CD4-positive, alpha-beta T cell (primary cell): ENCODE results near the gene E2F7. TPM values are rescaled to one million over a fixed set of nuclear protein-coding genes. Genes with fewer than 3 reads are reported as not detected.

Source experiments
- ATAC-seq: fragments of 200-7000 bp; cut with Tn5 transposase; one replicate; pipeline ENCODE4 v1.10.0; 2022; ENCODE audit warnings: mild to moderate bottlenecking; ENCODE audit not compliant: poor library complexity
- CTCF ChIA-PET: fragments of 350-600 bp; sonication (Branson Sonifier 250); formaldehyde crosslinking; loops from one replicate; lab custom pipeline; 2021; ENCODE audit warnings: antibody characterized with exemption, inconsistent platforms; lab: Charles Lee
- POLR2A ChIA-PET: fragments of 350-600 bp; sonication (Branson Sonifier 250); formaldehyde crosslinking; loops from one replicate; lab custom pipeline; 2021; ENCODE audit warnings: antibody characterized with exemption, inconsistent platforms; lab: Charles Lee
- DNase-seq, 14 experiments: peaks; one replicate each; pipeline ENCODE4 v3.0.0-alpha.2; 2013 to 2020; ENCODE audit warnings: mixed read lengths in 2 of 14
- H3K27ac ChIP-seq, 2 donors: one replicate each; pipeline versions ENCODE4 v1.5.1 to v1.7.0; 2013; ENCODE audit warnings: low read length in 2 of 2, low read depth in 1 of 2, mild to moderate bottlenecking in 1 of 2
- H3K27me3 ChIP-seq, 2 experiments: 1 replicate in 1 of 2; 2 replicates in 1 of 2; pipeline versions ENCODE4 v1.6.1 to v1.7.0; 2013; ENCODE audit warnings: low read length in 2 of 2, control low read depth in 1 of 2, mild to moderate bottlenecking in 1 of 2, moderate library complexity in 1 of 2; ENCODE audit not compliant: insufficient read depth in 2 of 2, control insufficient read depth in 1 of 2
- H3K36me3 ChIP-seq: one replicate; pipeline ENCODE4 v1.6.1; 2013; ENCODE audit warnings: low read length, control low read depth; ENCODE audit not compliant: insufficient read depth
- H3K4me1 ChIP-seq: one replicate; pipeline ENCODE4 v1.6.1; 2013; ENCODE audit warnings: low read length, control low read depth; ENCODE audit not compliant: insufficient read depth
- H3K4me3 ChIP-seq: one replicate; pipeline ENCODE4 v1.5.1; 2013; ENCODE audit warnings: mild to moderate bottlenecking, low read length, moderate library complexity
- H3K9me3 ChIP-seq, 2 experiments: 1 replicate in 1 of 2; 2 replicates in 1 of 2; pipeline versions ENCODE4 v1.6.1 to v1.7.0; 2013; ENCODE audit warnings: low read length in 2 of 2, mild to moderate bottlenecking in 2 of 2, control low read depth in 1 of 2, moderate library complexity in 1 of 2; ENCODE audit not compliant: control insufficient read depth in 1 of 2, insufficient read depth in 1 of 2
- H3K27ac Mint-ChIP-seq: one replicate; pipeline ENCODE4 v1.8.0; 2020; ENCODE audit warnings: mixed read lengths
- H3K27me3 Mint-ChIP-seq: one replicate; pipeline ENCODE4 v1.8.0; 2021; ENCODE audit warnings: mixed read lengths
- H3K36me3 Mint-ChIP-seq: one replicate; pipeline ENCODE4 v1.8.0; 2021; ENCODE audit warnings: low read depth, mixed read lengths
- H3K4me1 Mint-ChIP-seq: one replicate; pipeline ENCODE4 v1.8.0; 2021; ENCODE audit warnings: low read depth, mixed read lengths
- H3K4me3 Mint-ChIP-seq: one replicate; pipeline ENCODE4 v1.8.0; 2020; ENCODE audit warnings: mild to moderate bottlenecking, mixed read lengths
- H3K9me3 Mint-ChIP-seq: one replicate; pipeline ENCODE4 v1.8.0; 2020; ENCODE audit warnings: mixed read lengths
- intact Hi-C, 2 experiments: fragments of 100-400 bp; cut with DNase I in 1 of 2; cut with micrococcal nuclease in 1 of 2; formaldehyde crosslinking; loops; one replicate each; pipeline versions ENCODE4 v1.15.1 to v1.9.0; 2023 to 2025; cut with DNase I, micrococcal nuclease
- total RNA-seq, 174 experiments: library from RNA in 2 of 174; stranded (reverse) in 2 of 174; gene quantifications; one replicate each; pipeline ENCODE4 v1.2.3 and lab custom pipeline; 2021 to 2026
- TF ChIP-seq, protein P1 (sequence below): fragments of 200-600 bp; IDR thresholded peaks from one replicate; pipeline ENCODE4 v1.8.0; 2022; ENCODE audit warnings: antibody characterized with exemption, mild to moderate bottlenecking

Gene E2F7
- total RNA-seq, 2 experiments from 2014 or later, result 0.14 to 0.16 TPM

- Mint-ChIP-seq H3K4me3 (no peak overlapping the region), H3K27ac (no peak overlapping the region), H3K9me3 (no peaks in the 10 kb centered on the region), H3K36me3 (no peaks in the 10 kb centered on the region), H3K4me1 (no peaks in the 10 kb centered on the region), H3K27me3 (peaks cover 5% of the 10 kb centered on the region)
- Histone ChIP-seq H3K27me3 (peaks cover 0 to 4% of the 10 kb centered on the region in 2 experiments), H3K36me3 (no peaks in the 10 kb centered on the region), H3K9me3 (no peaks in the 10 kb centered on the region), H3K27ac (no peak overlapping the region), H3K4me3 (no peak overlapping the region), H3K4me1 (no peaks in the 10 kb centered on the region)
- no peak for ATAC-seq
- ChIA-PET CTCF (interaction anchor here (1.5 kb wide), 1 partner anchor 12 kb away, joined by 3 read pairs; no protein-coding TSS in a partner anchor), POLR2A (no interaction called here)
- intact Hi-C loops, result no loop called here
- TF ChIP-seq, protein P1, sequence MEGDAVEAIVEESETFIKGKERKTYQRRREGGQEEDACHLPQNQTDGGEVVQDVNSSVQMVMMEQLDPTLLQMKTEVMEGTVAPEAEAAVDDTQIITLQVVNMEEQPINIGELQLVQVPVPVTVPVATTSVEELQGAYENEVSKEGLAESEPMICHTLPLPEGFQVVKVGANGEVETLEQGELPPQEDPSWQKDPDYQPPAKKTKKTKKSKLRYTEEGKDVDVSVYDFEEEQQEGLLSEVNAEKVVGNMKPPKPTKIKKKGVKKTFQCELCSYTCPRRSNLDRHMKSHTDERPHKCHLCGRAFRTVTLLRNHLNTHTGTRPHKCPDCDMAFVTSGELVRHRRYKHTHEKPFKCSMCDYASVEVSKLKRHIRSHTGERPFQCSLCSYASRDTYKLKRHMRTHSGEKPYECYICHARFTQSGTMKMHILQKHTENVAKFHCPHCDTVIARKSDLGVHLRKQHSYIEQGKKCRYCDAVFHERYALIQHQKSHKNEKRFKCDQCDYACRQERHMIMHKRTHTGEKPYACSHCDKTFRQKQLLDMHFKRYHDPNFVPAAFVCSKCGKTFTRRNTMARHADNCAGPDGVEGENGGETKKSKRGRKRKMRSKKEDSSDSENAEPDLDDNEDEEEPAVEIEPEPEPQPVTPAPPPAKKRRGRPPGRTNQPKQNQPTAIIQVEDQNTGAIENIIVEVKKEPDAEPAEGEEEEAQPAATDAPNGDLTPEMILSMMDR, result no peak
- DNase-seq, result no peak
Observed at GRCh38 chr12:76998908-76999556, 66.3 kb downstream of the E2F7 start.

DNA sequence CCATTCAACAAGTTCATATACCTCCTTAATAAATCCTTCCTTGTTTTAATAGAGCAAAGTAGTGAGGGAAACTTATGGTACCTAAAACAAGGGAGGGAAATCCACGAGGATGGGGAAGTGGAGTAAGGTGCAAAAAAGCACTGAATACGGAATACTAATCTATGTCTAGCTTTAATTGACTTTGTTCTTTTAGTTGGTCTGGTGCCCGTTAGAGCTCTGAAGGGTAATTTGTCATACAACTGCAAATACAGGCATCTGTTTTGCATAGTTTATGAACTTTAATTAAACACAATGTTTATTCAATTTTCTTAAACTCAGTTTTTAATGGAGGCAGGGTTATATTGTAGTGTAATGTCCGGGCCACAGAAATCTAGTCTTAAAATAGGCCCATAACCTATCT, 67.0 kb downstream of the E2F7 start:
- peaks cover 0 to 3% of the 10 kb centered on the region in 2 experiments for H3K27me3 ChIP-seq
- ATAC-seq, result no peak
- no peaks in the 10 kb centered on the region for H3K36me3 Mint-ChIP-seq
- H3K4me1 ChIP-seq, result no peaks in the 10 kb centered on the region
- H3K27me3 Mint-ChIP-seq, result peaks cover 5% of the 10 kb centered on the region
- POLR2A ChIA-PET, result no interaction called here
- DNase-seq, result no peak
- no peak overlapping the region for H3K4me3 Mint-ChIP-seq
- intact Hi-C loops, result no loop called here
- no peaks in the 10 kb centered on the region for H3K9me3 ChIP-seq
- H3K36me3 ChIP-seq, result no peaks in the 10 kb centered on the region
- H3K4me1 Mint-ChIP-seq, result no peaks in the 10 kb centered on the region
- H3K9me3 Mint-ChIP-seq, result no peaks in the 10 kb centered on the region
- no peak overlapping the region for H3K4me3 ChIP-seq
- CTCF ChIA-PET, result interaction anchor here (1.5 kb wide), 1 partner anchor 12 kb away, joined by 3 read pairs; no protein-coding TSS in a partner anchor
- TF ChIP-seq, protein P1, result no peak
- no peak overlapping the region for H3K27ac ChIP-seq
- no peak overlapping the region for H3K27ac Mint-ChIP-seq

DNA sequence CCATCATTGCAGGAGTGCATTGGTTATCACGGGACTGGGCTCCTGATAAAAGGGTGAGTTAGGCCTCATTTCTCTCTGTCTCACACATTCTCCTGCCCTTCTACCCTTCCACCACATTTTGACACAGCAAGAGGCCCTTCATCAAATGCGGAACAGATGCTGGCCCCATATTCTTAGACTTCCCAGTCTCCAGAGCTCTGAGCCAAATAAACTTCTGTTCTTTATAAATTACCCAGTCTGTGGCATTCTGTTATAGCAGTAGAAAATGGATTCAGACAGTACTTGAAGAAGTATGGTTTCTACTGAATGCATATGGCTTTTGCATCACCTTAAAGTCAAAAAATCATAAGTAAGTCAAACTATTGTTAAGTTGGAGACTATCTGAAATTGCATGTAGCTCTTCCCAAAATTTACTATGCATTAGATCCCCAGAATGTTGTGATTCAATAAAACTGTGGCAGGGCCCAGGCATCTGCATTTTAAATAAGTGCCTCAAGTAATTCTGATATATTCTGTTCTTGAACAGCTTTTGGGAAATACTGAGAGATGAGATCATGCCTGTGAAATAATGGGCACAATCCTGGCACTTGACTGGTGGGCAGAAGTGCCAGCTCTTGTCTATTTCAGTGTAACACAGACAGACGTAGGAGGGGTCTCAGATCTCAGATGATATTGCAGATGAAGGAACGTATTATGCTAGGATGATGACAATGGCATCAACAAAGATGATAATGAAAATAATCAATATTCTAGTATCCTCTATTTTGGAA, 68.2 kb downstream of the E2F7 start:
- no peaks in the 10 kb centered on the region for H3K27me3 ChIP-seq
- no peak overlapping the region for H3K27ac ChIP-seq
- Mint-ChIP-seq H3K27ac (no peak overlapping the region), H3K27me3 (peaks cover 2% of the 10 kb centered on the region), H3K36me3 (no peaks in the 10 kb centered on the region), H3K9me3 (no peaks in the 10 kb centered on the region), H3K4me3 (no peak overlapping the region), H3K4me1 (no peaks in the 10 kb centered on the region)
- H3K4me1 ChIP-seq, result no peaks in the 10 kb centered on the region
- no peaks in the 10 kb centered on the region for H3K36me3 ChIP-seq
- DNase-seq, result no peak
- ChIA-PET POLR2A (no interaction called here), CTCF (interaction anchor here (1.5 kb wide), 1 partner anchor 13 kb away, joined by 3 read pairs; no protein-coding TSS in a partner anchor)
- H3K9me3 ChIP-seq, result no peaks in the 10 kb centered on the region
- TF ChIP-seq, protein P1, result no peak
- H3K4me3 ChIP-seq, result no peak overlapping the region
- no peak for ATAC-seq
- intact Hi-C loops, result no loop called here
